HG03025 (cell line): Measurements from ENCODE around the gene NPB.

ENCODE experiments used
- ATAC-seq: cut with Tn5 transposase; IDR thresholded peaks from one replicate; pipeline ENCODE4 v1.9.1; 2021; ENCODE audit warnings: mild to moderate bottlenecking, moderate library complexity; ENCODE audit not compliant: unreplicated experiment, low FRiP score

The NPB gene

DNA sequence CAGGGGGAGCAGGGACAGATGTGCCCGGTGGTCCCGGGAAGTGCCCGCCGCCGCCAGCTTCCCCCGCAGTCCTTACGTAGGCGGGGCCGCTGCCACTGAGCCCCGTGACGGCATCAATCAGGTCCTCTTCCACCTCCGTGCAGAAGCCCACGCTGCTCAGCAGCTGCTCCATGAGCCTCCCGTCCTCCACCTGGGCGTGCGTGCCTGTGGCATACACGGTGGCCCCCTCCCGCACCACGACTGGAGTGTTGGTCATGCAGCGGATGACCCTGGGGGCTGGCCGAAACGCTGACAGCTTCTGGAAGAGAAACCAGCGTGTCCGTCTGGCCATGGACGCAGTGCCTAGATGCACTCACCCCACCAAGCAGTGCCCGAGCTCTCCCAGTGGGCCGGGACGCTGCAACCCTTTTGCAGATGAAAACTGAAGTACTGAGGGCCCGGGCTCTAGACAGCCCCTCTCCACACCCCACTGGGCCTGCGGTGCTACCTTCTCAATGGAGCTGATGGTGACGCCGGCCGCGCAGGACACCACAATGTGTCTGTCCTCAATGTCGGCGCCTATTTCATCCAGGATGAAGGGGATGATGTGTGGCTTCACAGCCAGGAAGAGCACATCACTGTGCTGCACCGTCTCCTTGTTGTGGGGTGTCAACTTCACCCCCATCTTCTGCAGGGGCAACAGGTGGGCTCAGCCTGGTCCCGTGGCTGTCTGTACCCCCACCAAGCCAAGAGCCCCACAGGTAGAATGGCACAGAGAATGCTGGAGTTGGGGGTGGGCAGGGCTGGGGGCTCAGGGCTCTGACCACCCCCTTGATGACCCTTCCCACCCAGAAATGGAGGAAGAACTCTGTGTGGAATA lies 33.0 kb downstream of the NPB start:
- ATAC-seq, result no peak

DNA sequence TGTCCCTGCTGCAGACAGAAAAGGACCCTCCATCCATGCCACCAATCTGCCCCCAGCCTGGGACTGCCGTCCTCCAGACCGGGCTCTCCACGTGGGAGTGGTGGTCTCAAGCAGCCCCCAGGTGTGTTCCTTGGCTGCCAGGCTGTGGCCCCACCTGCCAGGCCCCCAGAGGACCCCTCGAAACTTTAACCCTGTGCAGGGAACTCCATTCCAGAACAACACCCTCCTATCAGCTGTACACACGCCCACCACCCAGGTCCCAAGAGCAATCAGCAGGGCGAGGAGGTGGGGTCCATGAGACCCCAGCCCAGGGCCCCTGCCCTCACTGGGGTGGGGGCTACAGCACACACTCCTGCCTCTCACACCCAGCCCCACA lies 33.7 kb downstream of the NPB start:
- no peak for ATAC-seq

DNA sequence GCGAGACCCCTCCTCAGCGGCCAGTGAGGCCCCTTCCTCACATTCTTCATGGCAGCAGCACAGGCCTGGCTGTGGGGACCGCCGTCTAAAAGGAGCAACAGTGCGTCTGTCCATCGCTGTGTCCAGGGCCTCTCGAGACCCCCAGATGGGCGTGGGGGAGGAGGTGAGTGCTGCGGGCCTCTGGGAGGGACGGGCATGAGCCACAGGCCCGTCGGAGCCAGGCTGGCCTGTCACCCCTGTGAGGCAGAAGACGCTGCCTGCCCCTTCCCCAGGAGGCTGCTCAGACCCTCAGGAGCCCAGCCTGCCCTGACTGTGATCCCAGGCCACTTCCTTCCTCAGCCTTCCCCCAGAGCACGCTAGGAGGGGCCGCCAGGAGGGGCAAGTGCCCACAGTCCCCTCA lies 37.2 kb downstream of the NPB start:
- ATAC-seq, result no peak

DNA sequence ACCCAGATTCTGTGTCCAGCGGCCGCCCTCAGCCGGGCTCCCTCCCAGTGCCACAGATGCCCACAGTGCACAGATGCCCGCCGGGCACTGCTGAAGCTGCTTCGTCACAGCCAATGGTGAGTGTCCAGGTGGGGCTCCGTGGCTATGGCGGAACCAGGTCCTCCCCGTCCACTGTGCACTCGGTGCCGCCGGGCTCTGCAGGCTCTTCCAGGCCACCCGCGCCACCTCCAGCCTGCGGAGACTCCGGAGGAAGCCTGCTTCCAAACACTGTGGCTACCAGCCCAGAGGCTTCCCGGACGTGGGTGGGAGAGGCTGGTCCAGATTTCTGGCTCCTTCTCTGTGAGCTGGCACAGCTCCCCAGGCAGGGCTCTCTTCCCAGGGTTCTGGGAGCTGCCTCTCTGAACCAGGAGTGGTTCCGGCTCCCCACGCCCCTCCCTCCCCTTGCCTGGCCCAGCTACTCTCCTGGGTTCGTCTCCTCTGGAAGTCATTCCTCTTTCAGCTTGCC lies 37.9 kb downstream of the NPB start:
- no peak for ATAC-seq

DNA sequence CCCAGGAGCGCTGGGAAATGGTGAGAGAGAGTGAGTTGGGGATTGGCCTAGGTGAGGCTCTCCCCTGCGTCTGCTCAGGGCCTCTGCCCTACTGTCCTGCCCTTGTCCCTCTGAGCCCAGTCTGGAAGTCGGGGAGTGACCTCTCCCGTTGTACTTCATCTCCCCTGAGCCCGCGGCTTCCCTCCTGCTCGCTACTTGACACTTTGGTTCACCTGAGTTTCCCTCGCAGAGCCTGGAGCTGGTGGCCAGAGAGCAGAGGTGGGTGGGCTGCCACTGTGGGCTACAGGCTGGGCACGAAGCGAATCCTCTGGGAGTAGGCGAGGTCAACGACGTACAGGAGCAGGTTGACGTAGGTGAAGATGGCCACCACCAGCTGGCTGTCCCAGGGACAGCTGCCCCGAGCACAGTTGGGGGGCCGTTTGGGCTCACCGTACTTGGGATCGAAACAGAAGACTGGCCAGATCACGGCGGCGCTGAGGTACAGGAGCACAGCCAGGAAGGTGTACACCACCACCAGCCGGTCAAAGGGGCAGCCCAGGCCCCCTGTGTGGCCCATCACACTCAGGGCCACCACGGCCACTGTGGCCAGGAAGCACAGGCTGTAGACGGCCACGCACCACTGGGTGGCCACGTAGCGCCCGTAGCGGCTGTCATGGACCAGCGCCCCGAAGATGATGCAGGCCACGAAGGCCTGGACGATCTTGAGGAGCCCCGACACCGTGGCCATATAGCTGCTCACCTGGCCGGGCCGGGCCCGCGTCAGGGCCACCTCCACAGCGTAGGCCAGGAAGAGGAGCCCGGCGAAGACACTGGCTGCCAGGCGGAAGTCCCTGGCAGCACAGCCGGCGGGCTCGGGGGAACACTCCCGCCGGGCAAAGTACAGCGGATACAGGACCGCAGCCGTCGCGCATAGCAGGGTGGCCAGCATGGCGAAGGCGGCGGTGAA lies 38.8 kb downstream of the NPB start:
- ATAC-seq, result no peak

DNA sequence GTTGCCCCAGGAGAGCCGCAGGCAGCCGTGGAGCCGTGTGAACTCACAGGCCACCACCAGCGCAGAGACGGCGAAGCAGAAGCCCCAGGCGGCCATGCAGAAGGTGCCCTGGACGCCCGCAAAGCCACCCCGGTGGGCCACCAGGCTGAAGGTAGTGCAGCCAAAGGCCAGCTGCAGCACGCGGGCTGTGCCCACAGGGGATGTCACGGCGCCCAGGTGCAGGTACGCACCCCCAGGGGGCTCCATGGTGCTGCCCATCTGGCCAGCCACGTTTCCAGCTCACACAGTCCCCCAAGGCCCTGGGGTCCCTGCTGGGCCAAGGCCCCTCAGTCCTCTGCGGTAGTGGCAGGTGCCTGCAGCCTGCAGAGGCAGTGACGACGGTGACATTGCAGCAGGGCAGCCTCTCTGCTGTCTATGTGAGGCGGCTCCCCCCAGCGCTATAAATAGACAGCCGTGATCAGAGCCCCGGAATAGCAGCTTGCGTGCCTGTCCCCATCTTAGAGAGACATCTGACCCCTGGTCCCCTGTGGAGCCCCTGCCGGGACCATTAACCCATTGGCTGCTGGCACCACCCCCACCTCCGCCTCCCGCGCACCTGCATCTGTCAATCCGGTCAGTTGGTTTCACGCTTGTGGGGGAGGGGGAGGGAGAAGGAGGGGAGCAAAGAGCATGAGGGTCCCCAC lies 39.6 kb downstream of the NPB start:
- no peak for ATAC-seq

DNA sequence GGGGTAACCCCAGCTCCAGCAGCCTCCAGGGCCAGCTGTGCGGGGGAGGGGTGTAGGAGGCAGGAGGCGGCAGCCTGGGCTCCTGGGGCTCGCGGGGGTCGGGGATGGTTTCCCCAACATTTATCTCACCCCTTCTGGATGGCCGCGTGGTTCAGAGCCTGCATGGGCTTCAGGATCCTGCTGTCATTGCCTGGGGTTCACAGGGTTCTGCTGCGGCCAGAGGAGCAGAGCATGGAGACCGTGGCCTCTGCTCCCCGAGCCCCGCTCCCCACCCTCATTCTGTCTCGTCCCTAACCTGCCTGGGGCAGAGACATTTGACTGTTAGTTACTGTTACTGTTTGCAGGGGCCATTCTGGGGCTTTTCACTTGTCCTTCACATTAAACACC lies 40.1 kb downstream of the NPB start:
- ATAC-seq, result no peak

DNA sequence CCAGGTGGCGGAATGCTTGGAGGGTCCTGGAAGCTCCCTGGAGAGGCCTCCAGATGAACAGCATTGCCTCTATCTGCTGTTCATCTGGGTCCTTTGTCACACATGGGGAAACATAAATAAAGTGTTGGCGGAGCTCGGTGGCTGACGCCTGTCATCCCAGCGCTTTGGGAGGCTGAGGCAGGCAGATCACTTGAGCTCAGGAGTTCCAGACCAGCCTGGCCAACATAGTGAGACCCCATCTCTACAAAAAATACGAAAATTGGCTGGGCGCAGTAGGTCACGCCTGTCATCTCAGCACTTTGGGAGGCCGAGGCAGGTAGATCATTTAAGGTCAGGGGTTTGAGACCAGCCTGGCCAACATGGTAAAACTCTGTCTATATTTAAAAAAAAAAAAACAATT lies 42.8 kb downstream of the NPB start:
- ATAC-seq, result no peak

DNA sequence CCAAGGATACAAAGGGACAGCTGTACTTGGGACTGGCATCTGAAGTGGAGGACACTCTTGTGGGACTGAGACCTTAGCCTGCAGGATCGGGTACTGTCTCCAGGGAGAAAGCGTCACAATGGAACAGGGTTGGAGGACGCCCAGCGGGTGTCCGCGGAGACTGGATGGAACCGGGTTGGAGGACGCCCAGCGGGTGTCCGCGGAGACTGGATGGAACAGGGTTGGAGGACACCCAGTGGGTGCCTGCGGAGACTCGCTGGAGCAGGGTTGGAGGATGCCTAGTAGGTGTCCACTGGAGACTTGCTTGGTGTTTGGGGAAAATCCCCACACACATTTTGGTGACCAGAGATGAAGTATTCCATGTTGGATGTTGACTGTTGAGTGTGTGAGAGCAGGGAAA lies 45.2 kb downstream of the NPB start, which contains the start of gene MYADML2:
MYADML2 (minus strand) TSS at position 45 of the 400 bp plus-strand sequence. CDS start 5,492 bp downstream, outside the sequence.
- ATAC-seq, result no peak

DNA sequence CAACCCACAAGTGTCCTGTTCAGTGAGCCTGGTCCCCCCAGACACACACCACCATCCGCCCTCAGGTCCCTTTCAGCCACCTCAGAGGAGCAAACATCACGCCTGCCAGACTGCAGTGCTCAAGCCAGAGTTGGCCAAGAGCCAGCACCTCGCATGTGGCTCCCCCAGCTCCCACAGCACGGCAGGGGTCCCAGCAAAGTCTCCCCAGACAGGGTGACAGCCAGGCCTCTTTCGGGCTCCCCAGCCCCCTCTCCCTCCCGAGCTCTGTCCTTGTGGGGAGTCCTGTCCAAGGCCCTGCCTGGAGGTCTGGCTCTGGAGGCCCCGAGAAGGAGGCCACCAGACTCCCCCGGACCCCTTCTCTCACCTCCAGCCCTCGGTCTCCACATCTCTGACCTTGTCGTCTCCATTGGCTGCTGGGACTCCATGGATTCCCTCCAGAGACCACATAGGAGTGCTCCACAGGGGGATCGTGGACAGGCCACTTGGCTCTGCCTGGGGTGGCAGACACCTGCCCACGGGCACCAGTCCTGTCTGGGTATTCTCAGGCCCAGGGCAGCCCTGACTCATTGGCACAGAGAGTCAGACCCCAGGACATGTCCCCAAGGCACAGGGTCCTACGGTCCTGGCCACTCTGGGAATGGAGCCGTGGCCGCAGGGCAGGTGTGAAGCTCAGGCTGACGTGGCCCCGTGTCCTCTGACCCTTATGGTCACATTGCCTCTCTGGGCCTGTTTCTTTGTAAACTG lies 46.8 kb downstream of the NPB start:
- no peak for ATAC-seq

DNA sequence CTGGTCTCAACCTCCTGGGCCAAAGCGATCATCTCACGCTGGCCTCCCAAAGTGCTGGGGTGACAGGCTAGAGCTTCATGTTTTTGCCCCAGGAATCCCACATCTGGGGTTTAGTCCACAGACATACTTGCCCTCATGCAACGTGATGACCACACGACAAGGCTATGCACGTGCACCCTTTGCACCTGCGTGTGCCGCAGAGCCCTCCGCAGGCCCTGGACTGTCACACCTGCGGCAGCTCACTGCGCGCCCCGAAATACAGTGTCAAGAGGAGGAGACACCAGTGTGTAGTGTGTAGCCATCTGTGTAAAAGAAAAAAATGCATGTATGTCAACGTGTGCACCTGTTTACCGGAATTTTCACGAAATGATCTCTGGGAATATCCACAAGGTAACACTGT lies 48.5 kb downstream of the NPB start:
- no peak for ATAC-seq

DNA sequence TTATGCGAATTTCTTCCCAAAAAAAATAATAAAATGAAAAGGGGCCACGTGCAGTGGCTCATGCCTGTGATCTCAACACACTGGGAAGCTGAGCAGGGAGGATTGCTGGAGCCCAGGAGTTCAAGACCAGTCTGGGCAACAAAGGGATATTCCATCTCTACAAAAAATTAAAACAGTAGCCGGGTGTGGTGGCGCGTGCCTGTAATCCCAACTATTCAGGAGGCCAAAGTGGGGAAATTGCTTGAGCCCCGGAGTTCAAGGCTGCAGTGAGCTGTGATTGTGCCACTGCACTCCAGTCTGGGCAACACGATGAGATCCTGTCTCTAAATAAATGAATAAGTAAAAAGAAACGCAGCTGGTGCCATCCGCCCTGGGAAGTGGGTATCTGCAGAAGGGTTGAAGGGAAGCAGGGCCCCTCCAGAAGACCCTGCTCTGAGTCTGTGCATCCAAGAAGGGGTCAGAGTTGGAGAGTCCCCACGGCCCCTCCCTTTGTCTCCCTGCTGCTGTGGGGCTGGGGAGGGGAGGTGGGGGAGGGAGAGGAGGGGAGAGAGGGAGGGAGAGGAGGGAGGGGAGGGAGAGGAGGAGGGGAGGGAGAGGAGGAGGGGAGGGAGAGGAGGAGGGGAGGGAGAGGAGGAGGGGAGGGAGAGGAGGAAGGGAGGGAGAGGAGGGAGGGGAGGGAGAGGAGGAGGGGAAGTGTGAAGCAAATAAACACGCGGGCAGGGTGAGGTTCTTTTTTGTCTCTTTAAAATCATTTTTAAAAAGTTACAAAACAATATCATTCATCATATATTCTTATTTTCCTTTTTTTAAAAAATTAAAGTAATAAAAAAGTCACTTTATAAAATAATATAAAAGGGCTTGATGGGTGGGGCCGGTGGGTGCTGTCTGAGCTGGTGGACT lies 50.0 kb downstream of the NPB start:
- ATAC-seq, result no peak
